GM12878 (cell line): ENCODE results near the gene SLU7. TPM values are rescaled to one million over a fixed set of nuclear protein-coding genes. Genes with fewer than 3 reads are reported as not detected.
A peak's percentile ranks its signal among the peaks of the same experiment; 100 is the strongest.

Experiments used
- CBX5 ChIP-seq: sonication (generic); IDR thresholded peaks from 2 replicates; pipeline ENCODE4 v1.6.1; 2016; ENCODE audit warnings: low read depth, moderate library complexity, mild to moderate bottlenecking, inconsistent platforms
- CEBPZ ChIP-seq: fragments of 150-350 bp; IDR thresholded peaks from 2 replicates; pipeline ENCODE4 v1.6.1; 2016; ENCODE audit warnings: low read depth, low read length
- CHD1 ChIP-seq: IDR thresholded peaks from 2 replicates; pipeline ENCODE4 v1.6.1; 2012; ENCODE audit warnings: low read depth, low read length, improper control_type of control experiment
- CREB1 ChIP-seq: IDR thresholded peaks from 2 replicates; pipeline ENCODE4 v1.6.1; 2012; ENCODE audit warnings: low read depth, mild to moderate bottlenecking, inconsistent platforms
- DPF2 ChIP-seq: fragments of 450-650 bp; IDR thresholded peaks from 2 replicates; pipeline ENCODE4 v1.6.1; 2017; ENCODE audit warnings: mild to moderate bottlenecking
- ESRRA ChIP-seq: IDR thresholded peaks from 2 replicates; pipeline ENCODE4 v1.6.1; 2012; ENCODE audit warnings: mild to moderate bottlenecking, low read length, improper control_type of control experiment
- HDGF ChIP-seq: fragments of 450-650 bp; IDR thresholded peaks from 2 replicates; pipeline ENCODE4 v1.6.1; 2016; ENCODE audit warnings: antibody characterized with exemption
- KAT2A ChIP-seq: conservative IDR thresholded peaks from 2 replicates; pipeline ENCODE4 v1.6.1; 2011; ENCODE audit warnings: low read depth, low read length; ENCODE audit not compliant: control insufficient read depth
- KDM1A ChIP-seq: fragments of 200-600 bp; sonication (generic); IDR thresholded peaks from 2 replicates; pipeline ENCODE4 v1.6.1; 2016; ENCODE audit warnings: borderline replicate concordance
- KLF5 ChIP-seq: fragments of 450-650 bp; IDR thresholded peaks from 2 replicates; pipeline ENCODE4 v1.6.1; 2014; ENCODE audit warnings: mild to moderate bottlenecking; ENCODE audit not compliant: partially characterized antibody
- MEF2A ChIP-seq: IDR thresholded peaks from 2 replicates; pipeline ENCODE4 v1.6.1; 2011; ENCODE audit warnings: low read depth, mild to moderate bottlenecking, low read length, moderate library complexity; ENCODE audit not compliant: insufficient read depth
- MLLT1 ChIP-seq: fragments of 450-650 bp; IDR thresholded peaks from 2 replicates; pipeline ENCODE4 v1.6.1; 2016; ENCODE audit warnings: mild to moderate bottlenecking
- NBN ChIP-seq: fragments of 450-650 bp; IDR thresholded peaks from 2 replicates; pipeline ENCODE4 v1.6.1; 2016
- NR2C1 ChIP-seq: fragments of 450-650 bp; IDR thresholded peaks from 2 replicates; pipeline ENCODE4 v1.6.1; 2017; ENCODE audit warnings: antibody characterized with exemption, mild to moderate bottlenecking, moderate library complexity
- NR2F1 ChIP-seq: fragments of 450-650 bp; conservative IDR thresholded peaks from 2 replicates; pipeline ENCODE4 v1.6.1; 2017; ENCODE audit warnings: mild to moderate bottlenecking
- PAX5 ChIP-seq: IDR thresholded peaks from 2 replicates; pipeline ENCODE4 v1.6.1; 2011; ENCODE audit warnings: low read depth, low read length, borderline replicate concordance
- PML ChIP-seq: IDR thresholded peaks from 2 replicates; pipeline ENCODE4 v1.6.1; 2012; ENCODE audit warnings: low read length, inconsistent platforms
- POLR2A ChIP-seq: IDR thresholded peaks from 2 replicates; pipeline ENCODE4 v1.6.1; 2011; ENCODE audit warnings: low read depth, mild to moderate bottlenecking, low read length
- POLR2AphosphoS2 ChIP-seq: IDR thresholded peaks from 2 replicates; pipeline ENCODE4 v1.6.1; 2011; ENCODE audit warnings: low read depth, mild to moderate bottlenecking, low read length, improper control_type of control experiment, moderate library complexity
- SREBF1 ChIP-seq: IDR thresholded peaks from 2 replicates; pipeline ENCODE4 v1.6.1; 2012; ENCODE audit warnings: mild to moderate bottlenecking, low read length
- YBX1 ChIP-seq: fragments of 450-650 bp; IDR thresholded peaks from 2 replicates; pipeline ENCODE4 v1.6.1; 2016; ENCODE audit warnings: antibody characterized with exemption
- ZBTB40 ChIP-seq: fragments of 450-650 bp; IDR thresholded peaks from 2 replicates; pipeline ENCODE4 v1.6.1; 2016; ENCODE audit warnings: mild to moderate bottlenecking, moderate library complexity, borderline replicate concordance
- ZNF217 ChIP-seq: fragments of 450-650 bp; IDR thresholded peaks from 2 replicates; pipeline ENCODE4 v1.6.1; 2017; ENCODE audit warnings: antibody characterized with exemption, mild to moderate bottlenecking
- ZNF622 ChIP-seq: fragments of 450-650 bp; IDR thresholded peaks from 2 replicates; pipeline ENCODE4 v1.6.1; 2017; ENCODE audit warnings: mild to moderate bottlenecking, inconsistent platforms
- ZZZ3 ChIP-seq: IDR thresholded peaks from 2 replicates; pipeline ENCODE4 v1.6.1; 2011; ENCODE audit warnings: low read depth; ENCODE audit not compliant: control insufficient read depth, insufficient read length
- polyA plus RNA-seq, 11 experiments: library from polyadenylated mRNA; depleted of rRNA in 4 of 11; unstranded in 6 of 11; stranded (reverse) in 5 of 11; fragments of >200 nt; fragmentation: Nextera tagmentation in 4 of 11; fragmentation: Illumina TruSeq in 1 of 11; extraction: Ambion mirVana in 4 of 11; extraction: Trizol in 1 of 11; gene quantifications; 1 replicate in 1 of 11; 2 replicates in 10 of 11; pipeline versions ENCODE4 v1.2.1 to v1.2.3, GENCODE V29; 2011 to 2016; ENCODE audit warnings: inconsistent platforms in 2 of 11, missing spikeins in 2 of 11, low read depth in 1 of 11
- total RNA-seq, 4 experiments: library from RNA; depleted of rRNA in 3 of 4; stranded (reverse); fragments of >200 nt in 3 of 4; fragmentation: Illumina TruSeq in 1 of 4; extraction: Trizol in 1 of 4; gene quantifications; 2 replicates each; pipeline versions ENCODE4 v1.2.1 to v1.2.3, GENCODE V29; 2013 to 2021

SLU7 gene
- total and polyA plus RNA-seq, 10 of the 15 experiments (the other 5 are each of a cell fraction or from before 2014, with no cell fraction given) = 32.7 to 55.2 (median 46.6) TPM

GRCh38 chr5:160467555-160468362, 48.9 kb upstream of the SLU7 start (continued):
- TF ChIP-seq ZBTB40 = peak; percentile 51; the same call in 1 of the 2 replicates
- TF ChIP-seq KLF5 = peak; percentile 93
- TF ChIP-seq MEF2A = peak; percentile 94
- TF ChIP-seq KAT2A = no peak
- TF ChIP-seq NR2C1 = no peak
- TF ChIP-seq KDM1A = no peak
- peak; percentile 83 for TF ChIP-seq PAX5
- peak; percentile 90; the same call in 1 of the 2 replicates for TF ChIP-seq CHD1
- peak; percentile 99 for TF ChIP-seq NBN
- TF ChIP-seq POLR2A = peak; percentile 91
- 0 out of 2 replicates have a peak, but pooled peaks have one; percentile 4 for TF ChIP-seq MLLT1
- TF ChIP-seq ESRRA = no peak; the same call in 1 of the 2 replicates
- TF ChIP-seq SREBF1 = no peak
- peak; percentile 69 for TF ChIP-seq CBX5
- TF ChIP-seq ZZZ3 = no peak
- TF ChIP-seq CEBPZ = no peak
- TF ChIP-seq DPF2 = peak; percentile 98
- 0 out of 2 replicates have a peak, but pooled peaks have one; percentile 28 for TF ChIP-seq ZNF217
- TF ChIP-seq POLR2AphosphoS2 = peak; percentile 98; the same call in 1 of the 2 replicates
- peak; percentile 88 for TF ChIP-seq HDGF
- no peak for TF ChIP-seq ZNF622
- TF ChIP-seq PML = peak; percentile 97
- peak; percentile 61; the same call in 1 of the 2 replicates for TF ChIP-seq YBX1
- peak; percentile 84 for TF ChIP-seq NR2F1
- TF ChIP-seq CREB1 = peak; percentile 42
